Stimulated activated CD4-positive, alpha-beta T cell treated with anti-CD3 and anti-CD28 coated beads, TNF-alpha, amount 100 ng/mL, for 24 hours (primary cell): ENCODE data around the gene GATA5.
"Not testable (repeated sequence)": the region's sequence is repeated elsewhere in the genome, so short reads cannot be mapped to it uniquely, and the experiment has no call there.

Experiments
- DNase-seq, 3 experiments: peaks; one replicate each; pipeline ENCODE4 v3.0.0-alpha.2; 2020; ENCODE audit warnings: low read depth in 3 of 3

GATA5 gene

DNA sequence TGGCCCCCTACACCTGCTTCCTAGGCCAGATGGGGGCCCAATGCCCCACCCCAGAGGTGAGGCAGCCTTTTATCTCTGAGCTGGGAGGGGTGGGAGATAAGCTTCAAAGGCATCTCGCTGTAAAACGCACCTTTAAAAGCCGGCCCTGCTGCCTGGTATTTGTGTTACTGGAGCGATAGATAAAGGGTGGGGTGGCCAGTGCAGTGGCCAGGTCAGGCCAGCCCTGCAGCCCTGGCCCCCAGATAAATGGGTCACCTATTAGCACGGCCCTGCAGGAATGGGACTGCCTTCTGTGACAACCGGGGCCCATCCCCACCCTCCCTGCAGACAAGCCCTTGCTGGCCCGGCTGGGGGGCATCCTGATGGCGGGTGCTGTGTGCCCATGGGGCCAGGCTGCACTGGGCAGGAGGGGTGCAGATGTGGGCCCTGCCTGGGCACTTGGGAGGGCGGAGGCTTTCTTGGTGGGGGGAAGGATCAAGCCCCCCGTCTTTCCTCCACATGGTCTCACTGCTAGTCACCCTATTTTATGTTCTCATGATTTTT, 45.4 kb downstream of the GATA5 start:
- no peak for DNase-seq

DNA sequence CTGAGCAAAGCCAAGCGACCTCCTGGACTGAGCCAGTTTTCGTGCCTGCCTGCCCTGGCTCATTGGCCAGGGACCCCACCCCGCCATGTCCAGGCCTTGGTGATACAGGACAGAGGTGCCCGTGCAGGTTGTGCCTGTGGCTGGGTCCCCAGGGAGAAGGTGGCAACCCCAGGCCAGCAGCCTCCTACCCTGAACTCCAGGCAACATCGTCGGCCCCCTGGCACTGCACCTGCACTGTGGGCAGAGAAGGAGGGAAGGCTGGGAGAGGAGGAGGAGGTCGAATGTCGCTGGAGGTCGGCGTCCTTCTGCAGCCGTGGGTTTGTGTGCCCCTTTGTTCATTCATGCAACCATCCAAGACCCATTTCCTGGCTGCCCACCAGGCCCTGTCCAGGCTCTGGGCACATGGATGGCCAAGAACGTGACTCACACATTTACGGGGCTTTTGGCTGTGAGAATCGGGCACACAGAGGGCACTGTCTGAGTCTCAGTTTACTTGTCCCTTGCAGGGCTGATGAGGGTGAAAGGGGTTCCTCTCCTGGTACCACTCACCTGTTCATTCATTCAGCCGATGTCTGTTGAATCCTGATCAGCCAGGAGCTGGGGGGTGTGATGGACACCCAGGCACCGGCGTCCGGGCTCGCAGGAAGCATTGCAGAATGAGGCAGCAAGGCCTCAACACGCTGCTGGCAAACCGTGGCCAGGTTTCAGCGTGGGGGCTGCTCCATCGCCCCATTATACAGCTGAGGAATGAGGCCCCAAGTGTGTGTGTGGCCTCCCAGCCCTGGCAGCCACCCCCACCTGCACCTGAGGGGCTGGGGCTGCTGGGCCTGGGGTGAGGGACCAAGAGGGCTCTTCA, 46.1 kb downstream of the GATA5 start:
- DNase-seq, result no peak

DNA sequence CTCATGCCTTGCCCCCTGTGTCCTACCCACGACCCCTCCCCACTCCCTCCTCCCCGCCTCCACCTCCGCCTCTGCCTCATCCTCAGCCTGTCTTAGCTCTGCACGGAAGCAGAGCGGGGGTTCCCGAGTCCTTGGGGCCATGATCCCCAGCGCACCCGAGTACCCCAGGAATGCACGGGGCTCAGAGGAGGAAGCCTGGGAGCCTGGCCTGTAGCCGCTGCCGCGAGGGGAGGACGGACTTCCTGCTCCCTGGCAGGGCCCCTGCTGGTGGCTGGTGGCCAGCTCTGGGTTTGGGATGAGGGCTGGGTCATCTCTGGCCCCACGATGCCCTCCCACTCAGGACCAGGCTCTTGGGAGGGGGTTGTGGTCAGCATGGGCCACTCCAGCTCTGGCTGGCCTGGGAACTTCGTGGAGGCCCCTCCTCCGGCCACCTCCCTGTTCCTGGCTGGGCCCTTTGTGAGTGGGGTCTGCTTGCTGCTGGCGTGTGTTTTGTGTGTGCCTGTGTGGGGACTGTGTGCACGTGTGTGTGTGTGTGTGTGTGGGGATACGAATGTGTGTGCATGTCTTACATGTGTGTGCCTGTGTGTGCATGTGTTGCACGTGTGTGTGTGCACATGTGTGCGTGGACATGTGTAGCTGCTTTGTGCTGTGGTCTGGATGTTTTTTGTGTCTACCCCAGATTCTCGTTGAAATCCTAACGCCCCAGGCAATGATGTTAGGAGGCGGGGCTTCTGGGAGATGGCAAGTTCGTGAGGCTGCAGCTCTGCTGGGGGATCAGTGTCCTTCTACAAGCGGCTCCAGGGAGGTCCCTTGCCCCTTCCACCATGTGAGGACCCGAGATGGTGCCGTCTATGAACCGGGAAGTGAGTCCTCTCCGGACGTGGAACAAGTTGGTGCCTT, 47.1 kb downstream of the GATA5 start:
- DNase-seq, result no peak

DNA sequence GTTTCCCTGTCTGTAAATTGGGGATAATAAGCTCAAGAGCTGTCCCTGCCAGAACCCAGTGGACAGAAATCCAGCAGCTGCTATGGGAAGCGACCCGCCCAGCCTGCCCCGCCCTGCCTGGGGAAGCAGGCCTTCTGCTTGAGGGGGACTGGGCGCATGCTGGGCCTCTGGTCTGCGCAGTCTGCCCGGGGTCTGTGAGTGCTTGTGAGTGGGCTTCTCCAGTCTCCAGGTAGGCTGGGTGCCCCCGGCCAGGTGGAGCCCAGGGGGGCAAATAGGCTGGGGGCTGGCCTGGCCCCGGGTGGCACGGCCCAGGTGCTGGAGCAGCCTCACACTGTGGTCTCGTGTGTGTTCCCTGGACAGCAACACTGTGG, 47.8 kb downstream of the GATA5 start:
- no peak for DNase-seq

DNA sequence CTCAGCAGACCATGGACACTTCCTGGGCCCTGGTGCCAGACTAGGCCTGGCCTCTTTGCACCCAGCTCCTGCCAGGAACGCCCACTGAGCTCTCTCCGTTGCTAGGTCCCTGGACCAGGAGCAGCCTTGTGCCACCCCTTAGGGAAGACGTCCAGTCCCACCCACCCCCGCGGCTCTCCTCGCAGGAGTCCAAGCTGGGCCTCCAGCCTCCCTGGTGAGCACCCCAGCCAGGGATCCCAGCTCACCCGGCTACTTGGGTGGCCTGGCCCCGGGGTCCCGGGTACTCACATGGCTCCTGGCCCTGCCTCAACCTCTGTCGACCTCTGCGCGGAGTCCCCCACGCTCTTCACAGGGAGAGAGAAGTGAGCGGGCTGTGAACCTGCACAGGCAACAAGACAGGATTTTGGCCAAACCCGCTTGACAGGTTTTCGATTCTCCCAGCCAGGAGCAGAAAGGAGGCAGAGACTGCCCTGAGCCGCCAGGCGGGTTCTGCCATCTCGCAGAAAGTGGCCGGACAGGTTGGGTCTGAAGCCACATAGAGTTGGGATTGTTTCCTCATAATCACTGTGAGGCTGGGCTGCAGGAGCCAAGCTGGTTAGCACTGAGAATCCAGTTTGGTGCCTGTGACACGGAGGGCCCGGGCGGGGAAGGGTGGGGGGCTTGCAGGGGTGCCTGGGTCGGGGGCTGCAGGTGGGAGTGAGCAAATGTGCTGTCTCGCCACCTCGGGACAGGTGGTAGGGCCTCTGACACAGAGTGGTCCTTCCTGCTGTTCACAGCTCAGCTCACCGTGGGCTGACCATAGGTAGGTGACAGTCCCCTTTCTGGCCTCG, 48.4 kb downstream of the GATA5 start, which contains the start of gene RBBP8NL:
Gene RBBP8NL (minus strand): TSS at position 368 of the 830 bp plus-strand sequence. CDS start 7,892 bp downstream, outside the sequence.
- no peak for DNase-seq

DNA sequence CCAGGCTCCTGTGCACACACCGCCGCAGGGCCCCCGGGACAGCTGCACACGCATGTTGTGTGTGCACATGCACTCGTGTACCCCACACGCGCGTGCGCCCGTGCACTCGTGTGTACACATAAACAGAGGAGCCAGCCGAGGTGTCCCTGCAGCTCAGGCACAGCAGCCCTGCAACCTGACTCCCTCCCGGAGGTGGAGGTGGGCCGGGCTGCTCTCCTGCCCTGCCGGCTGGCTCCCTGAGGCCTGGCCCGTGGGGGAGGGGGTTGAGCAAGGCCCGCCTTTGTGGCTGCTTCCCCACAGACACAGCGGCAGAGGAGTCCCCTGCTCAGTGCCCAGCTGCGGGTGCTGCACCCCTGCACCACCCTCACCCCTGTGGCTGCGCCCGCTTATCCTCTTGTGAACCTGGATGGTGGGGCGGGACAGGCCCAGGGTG, 49.1 kb downstream of the GATA5 start:
- DNase-seq, result no peak

DNA sequence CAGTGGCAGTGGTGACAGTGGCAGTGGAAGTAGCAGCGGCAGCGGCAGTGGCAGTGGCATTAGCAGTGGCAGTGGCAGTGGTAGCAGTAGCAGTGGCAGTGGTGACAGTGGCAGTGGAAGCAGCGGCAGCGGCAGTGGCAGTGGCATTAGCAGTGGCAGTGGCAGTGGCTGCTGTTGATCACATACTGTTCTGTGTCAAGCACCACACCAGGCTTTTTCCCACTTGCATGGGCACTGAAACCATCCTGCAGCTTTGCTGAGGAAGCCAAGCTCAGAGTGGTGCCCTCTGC, 49.8 kb downstream of the GATA5 start:
- DNase-seq, result not testable (repeated sequence)

DNA sequence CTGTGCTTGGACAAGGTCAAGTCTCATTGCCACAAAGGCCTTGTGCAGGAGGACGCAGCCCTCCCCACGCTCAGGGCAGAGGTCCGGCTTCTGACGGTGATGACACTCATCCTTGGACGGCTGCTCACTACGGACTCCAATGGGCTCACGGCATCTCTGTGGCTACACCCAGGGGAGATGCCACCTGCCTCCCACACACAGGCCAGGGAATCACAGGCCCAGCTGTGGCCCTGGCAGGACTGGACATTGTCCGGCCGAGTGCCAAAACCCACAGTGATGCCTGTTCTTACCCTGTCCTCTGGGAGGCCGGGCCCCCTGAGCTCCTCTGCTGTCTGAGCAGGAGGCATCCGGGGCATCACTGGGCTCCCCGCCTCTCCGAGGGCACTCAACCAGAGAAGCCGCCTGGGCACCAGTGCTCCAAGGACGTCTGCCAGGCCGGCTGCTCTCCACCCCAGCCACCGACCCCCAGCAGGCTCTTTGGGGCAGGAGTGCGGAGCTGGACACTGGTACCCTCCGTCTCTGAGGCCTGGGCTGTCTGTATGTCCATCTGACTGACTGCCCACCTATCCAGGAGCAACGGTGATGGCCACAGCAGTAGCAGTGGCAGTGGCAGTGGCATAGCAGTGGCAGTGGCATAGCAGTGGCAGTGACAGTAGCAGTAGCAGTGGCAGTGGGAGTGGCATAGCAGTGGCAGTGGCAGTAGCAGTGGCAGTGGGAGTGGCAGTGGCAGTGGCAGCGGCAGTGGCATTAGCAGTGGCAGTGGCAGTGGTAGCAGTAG, 50.3 kb downstream of the GATA5 start:
- DNase-seq, result no peak

DNA sequence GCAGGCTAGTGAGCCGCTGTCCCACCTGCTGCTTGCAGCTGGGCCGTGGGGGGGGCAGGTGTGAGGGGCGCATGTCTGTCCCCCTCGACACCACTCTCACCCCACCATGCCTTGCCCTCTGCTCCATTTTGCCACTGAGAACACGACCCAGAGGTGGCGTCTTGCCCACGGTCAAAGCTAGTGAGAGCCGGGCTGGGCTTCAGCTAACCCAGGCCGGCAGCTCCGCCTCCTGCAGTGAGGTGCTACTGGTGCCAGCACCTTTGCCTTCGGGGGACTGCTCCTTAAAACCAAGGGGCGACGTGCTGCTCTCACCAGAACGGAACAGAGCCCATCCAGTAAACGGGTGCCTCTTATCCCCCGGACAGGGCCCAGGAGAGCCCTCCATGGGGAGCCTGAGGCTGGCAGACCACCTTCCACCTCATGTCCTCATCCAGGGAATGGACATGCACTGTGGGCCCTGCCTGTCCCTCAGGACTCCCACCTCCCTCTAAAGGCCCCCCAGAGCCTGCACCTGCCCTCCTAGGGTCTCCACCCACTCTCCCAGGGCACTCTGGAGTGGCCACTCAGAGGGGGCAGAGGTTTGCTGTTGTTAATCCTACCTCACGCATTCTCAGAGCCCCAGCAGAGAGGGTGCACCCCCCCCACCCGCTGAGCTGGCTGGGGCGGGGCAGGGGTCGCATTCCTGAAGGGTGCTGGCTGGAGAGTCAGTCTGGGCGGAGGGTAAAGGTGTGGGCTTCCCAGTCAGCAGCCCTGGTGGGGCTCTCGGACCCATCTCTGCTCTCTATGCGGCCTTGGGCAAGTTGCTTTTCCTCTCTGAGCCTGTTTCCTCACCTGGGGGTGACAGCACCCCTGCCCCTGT, 51.3 kb downstream of the GATA5 start:
- DNase-seq, result no peak

DNA sequence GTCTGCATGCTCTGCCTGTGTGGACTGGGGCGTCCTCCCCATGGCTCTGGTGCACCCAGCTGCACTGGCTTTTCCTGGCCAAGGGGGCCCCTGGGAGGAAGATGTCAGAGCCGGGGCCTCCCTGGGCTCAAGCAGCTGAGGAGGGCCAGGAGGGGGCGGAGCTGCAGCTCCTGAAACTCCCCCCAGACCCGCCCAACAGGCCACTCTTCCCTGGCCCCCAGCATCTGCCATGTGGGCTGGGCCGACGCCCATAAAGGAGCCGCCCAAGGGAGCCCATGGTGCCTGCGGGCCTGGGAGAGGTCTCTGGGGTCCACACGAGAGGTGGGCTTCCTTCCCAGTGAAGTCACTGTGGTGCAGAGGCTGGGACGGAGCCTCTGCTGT, 52.5 kb downstream of the GATA5 start:
- DNase-seq, result no peak

DNA sequence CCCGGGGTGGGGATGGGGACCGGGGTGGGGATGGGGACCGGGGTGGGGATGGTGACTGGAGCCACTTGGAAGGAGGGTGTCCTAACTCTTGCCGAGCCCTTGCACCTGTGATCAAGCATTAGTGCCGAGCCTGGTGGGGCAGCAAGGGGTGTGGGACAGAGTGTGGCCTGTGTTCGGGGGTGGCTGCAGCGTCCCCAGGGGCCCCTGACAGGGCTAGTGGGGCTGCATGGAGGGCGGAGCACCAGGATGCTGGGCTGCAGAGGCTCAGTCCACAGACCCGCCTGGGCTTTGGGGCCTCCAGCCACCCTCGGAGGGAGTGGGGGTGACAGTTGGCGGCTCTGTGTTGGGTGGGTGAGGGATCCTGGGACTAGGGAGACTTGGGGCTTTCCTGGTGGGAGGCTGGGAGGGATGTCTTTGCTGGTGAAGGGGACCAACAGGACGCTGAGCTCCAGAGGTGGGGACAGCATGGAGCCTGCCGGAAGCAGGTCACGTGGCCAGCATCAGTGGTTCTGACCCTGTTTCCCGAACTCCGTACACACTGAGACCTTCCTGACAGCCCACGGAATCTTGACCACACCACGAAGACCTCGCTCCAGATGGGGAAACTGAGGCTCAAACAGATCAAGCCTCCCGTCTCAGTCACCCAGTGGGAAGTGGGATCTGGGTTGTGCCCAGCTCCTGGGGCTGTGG, 53.0 kb downstream of the GATA5 start:
- DNase-seq, result no peak

DNA sequence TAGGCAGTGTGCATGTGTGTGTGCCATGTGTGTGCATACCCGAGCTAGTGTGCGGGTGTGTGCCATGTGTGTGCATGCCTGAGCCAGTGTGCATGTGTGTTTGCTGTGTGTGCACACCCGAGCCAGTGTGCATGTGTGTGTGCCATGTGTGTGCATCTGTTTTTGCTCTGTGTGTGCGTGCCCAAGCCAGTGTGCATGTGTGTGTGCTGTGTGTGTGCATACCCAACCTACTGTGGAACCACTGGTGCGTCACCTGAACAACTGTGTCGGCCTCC, 54.1 kb downstream of the GATA5 start:
- no peak for DNase-seq

DNA sequence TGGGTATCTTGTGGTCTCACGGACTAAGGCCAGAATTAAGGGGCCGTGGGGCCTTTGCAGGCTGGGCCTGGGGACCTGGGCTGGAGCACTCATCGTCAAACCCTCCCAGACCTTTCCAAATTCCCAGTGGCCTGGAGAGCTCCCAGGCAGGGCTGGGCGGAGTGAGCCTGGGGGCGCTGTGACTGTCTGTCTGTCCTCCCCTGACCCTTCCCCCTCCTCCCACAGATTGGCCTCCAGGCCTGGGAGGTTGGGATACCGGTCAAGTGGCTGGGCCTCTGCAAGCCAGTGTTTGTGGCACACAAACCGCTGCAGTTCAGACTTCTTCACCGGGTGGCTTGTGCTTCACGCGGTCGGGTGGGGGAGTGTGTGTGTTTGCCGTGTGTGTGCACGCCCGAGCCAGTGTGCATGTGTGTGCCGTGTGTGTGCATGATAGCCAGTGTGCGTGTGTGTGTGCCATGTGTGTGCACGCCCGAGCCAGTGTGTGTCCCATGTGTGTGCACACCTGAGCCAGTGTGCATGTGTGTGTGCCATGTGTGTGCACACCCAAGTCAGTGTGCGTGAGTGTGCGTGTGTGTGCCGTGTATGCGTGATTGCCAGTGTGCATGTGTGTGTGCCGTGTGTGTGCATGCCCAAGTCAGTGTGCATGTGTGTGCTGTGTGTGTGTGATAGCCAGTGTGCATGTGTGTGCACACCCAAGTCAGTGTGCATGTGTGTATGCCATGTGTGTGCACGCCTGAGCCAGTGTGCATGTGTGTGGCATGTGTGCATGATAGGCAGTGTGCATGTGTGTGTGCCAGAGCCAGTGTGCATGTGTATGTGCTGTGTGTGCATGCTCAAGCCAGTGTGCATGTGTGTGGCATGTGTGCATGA, 54.7 kb downstream of the GATA5 start:
- no peak for DNase-seq

DNA sequence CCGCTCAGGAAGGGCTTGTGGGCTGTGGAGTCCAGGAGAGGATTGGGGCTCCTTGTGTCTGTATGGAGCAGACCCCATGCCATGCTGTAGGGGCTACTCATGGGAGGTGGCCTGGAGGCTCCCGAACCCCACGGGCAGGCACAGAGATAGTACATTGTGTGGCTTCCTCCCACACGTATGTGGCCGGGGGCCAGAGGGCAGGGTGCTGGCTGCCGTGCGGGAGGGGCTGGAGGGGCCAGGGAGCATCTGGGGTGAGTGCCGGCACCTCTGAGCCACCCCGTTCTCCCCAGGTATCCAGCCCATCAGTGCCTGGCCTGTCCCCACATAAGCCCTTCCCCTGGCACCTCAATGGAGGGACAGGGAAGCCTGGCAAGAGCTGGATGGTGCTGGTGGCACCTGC, 56.0 kb downstream of the GATA5 start:
- DNase-seq, result no peak

DNA sequence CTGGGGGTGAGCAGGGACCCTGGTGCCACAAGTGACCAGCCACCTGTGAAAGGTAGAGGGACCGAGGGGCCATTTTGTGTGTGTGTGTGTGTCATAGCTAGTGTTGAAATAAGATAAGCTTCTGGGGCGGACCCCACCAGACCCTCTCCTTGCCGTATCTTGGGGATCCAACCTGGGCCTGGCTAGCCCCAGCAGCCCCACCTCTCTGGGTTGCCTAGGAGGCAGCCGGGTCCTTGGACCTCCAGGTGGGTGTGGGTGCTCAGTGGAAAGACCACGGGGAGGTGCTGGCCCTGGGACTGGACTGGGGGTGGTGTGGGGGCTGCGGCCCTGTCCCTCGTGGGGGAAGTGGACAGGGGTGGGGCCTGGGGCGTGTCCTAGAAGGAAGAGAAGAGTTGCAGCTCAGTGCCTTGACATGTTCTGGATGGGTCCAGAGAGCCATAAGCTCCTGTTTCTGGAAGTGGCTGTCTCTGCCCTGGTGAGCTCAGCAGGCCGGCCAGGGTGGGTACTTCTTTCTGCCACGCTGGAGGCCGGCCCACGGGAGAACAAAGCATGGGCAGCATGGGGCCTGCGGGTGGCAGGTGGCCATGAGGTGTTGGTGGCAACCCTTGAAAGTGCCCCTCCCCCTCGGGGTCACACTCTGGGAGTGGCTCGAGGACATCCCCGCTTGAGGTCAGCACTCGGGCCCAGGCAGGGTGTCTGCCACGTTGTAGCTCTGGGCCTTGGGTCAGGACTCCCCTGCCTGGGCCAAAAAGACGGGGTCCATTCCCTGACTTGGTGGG, 56.9 kb downstream of the GATA5 start:
- no peak for DNase-seq

DNA sequence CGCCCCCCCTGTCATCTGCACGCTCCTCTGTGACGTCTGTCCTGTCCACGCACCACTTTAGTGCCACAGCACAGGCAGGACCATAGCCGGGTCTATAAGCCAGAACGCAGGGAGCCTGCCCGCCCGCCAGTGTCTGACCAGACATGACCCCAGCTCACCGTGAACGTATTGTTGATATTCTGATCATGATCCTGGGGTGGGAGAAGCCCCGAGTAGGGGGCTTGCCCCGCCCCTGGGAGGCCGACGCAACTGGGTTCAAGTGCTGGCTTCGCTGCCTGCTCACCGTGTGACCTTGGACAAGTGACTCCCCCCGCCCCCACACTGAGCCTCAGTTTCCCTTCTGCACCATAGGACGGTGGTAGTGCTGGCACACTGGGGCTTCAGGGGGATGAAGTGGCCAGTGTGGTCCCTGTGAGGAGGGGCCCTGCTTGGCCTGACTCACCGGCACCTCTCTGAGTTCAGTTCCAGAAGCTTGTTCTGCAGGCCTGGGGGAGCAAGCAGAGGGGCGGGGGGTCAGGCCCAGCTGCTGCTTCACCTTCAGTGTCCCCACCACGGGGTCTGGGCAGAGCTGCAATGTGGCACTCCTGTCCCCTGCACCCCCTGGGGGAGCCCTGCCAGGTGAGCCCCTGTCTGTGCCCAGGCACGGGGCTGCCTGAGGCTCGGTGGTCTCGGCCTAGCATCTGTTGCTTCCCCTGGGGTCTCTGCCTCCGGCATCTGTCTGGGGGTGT, 57.6 kb downstream of the GATA5 start:
- DNase-seq, result no peak
